HFFc6 (cell line): ENCODE measurements around the gene SLC26A3. TPM values are rescaled to one million over a fixed set of nuclear protein-coding genes. Genes with fewer than 3 reads are reported as not detected.

Source experiments
- DNase-seq: peaks from one replicate; pipeline ENCODE4 v3.0.0-alpha.2; 2018
- H3K27ac Mint-ChIP-seq: 2 replicates; pipeline ENCODE4 v1.8.0; 2020; ENCODE audit warnings: mild to moderate bottlenecking, mixed read lengths
- H3K27me3 Mint-ChIP-seq: 2 replicates; pipeline ENCODE4 v1.8.0; 2021; ENCODE audit warnings: mild to moderate bottlenecking, moderate library complexity, mixed read lengths; ENCODE audit not compliant: insufficient read depth
- H3K36me3 Mint-ChIP-seq: 2 replicates; pipeline ENCODE4 v1.8.0; 2021; ENCODE audit warnings: low read depth, mixed read lengths
- H3K4me1 Mint-ChIP-seq: 2 replicates; pipeline ENCODE4 v1.8.0; 2020; ENCODE audit warnings: low read depth, mixed read lengths
- H3K4me3 Mint-ChIP-seq: 2 replicates; pipeline ENCODE4 v1.8.0; 2020; ENCODE audit warnings: mild to moderate bottlenecking, moderate library complexity, mixed read lengths
- H3K9me3 Mint-ChIP-seq: 2 replicates; pipeline ENCODE4 v1.8.0; 2020; ENCODE audit warnings: mild to moderate bottlenecking, mixed read lengths
- total RNA-seq, 6 experiments: library from RNA; stranded (reverse); fragmentation: NEBNext Ultra II Directional; extraction: Animal tissue kit (Norgen Biotek cat#: 25700); gene quantifications; 2 replicates in 1 of 6; 3 replicates in 5 of 6; pipeline ENCODE4 v1.2.3, GENCODE V29; 2021
- TF ChIP-seq, protein P1 (sequence below): fragments of 200-600 bp; sonication (generic); IDR thresholded peaks from 2 replicates; pipeline ENCODE4 v1.5.0; 2021; ENCODE audit warnings: antibody characterized with exemption, mild to moderate bottlenecking

Gene SLC26A3
- total RNA-seq, 6 experiments from 2014 or later: not detected

DNA sequence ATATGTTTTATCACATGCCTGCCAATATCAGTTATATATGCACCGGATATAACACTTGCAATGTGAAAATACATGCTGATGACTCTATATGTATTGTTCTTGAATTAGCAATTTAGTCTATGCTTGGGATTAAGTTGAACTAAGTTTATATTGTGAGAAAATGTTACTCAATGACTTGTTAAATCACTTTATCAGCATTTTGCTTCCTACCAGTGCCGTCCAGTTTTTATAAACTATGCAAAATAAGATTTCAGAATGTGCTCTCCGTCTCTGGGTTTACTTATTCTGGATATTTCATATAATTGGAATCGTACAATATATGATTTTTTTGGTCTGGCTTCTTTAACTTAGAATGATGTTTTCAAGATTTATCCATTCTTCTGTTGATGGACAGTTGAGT lies 25.5 kb upstream of the SLC26A3 start:
- no peak for DNase-seq
- H3K36me3 Mint-ChIP-seq: no peaks in the 10 kb centered on the region
- H3K27ac Mint-ChIP-seq: no peak overlapping the region
- H3K27me3 Mint-ChIP-seq: peaks cover 15% of the 10 kb centered on the region
- no peaks in the 10 kb centered on the region for H3K9me3 Mint-ChIP-seq
- no peaks in the 10 kb centered on the region for H3K4me1 Mint-ChIP-seq
- TF ChIP-seq, protein P1, sequence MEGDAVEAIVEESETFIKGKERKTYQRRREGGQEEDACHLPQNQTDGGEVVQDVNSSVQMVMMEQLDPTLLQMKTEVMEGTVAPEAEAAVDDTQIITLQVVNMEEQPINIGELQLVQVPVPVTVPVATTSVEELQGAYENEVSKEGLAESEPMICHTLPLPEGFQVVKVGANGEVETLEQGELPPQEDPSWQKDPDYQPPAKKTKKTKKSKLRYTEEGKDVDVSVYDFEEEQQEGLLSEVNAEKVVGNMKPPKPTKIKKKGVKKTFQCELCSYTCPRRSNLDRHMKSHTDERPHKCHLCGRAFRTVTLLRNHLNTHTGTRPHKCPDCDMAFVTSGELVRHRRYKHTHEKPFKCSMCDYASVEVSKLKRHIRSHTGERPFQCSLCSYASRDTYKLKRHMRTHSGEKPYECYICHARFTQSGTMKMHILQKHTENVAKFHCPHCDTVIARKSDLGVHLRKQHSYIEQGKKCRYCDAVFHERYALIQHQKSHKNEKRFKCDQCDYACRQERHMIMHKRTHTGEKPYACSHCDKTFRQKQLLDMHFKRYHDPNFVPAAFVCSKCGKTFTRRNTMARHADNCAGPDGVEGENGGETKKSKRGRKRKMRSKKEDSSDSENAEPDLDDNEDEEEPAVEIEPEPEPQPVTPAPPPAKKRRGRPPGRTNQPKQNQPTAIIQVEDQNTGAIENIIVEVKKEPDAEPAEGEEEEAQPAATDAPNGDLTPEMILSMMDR: no peak
- no peak overlapping the region for H3K4me3 Mint-ChIP-seq

DNA sequence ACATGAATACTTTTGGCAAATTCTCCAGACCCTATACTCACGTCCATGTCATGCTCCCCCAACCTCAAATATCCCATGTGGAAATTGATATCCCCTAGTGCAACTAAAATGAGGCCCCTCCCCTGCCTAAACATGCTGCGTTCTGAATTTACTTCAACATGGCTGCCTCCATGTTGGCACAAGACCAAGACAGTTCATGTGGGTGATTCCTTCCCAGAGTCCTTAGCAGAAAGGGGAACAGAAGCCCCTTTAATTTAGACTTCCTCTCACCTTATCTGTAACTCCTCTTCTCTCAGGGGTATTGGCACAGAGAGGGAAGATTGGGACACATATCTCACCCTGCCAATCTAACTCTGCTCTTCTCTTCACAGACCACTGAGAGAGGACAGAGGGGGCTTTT lies 24.5 kb upstream of the SLC26A3 start:
- H3K27ac Mint-ChIP-seq: no peak overlapping the region
- H3K36me3 Mint-ChIP-seq: no peaks in the 10 kb centered on the region
- no peak overlapping the region for H3K4me3 Mint-ChIP-seq
- peaks cover 14% of the 10 kb centered on the region for H3K27me3 Mint-ChIP-seq
- H3K9me3 Mint-ChIP-seq: no peaks in the 10 kb centered on the region
- TF ChIP-seq, protein P1: no peak
- no peak for DNase-seq
- H3K4me1 Mint-ChIP-seq: no peaks in the 10 kb centered on the region

DNA sequence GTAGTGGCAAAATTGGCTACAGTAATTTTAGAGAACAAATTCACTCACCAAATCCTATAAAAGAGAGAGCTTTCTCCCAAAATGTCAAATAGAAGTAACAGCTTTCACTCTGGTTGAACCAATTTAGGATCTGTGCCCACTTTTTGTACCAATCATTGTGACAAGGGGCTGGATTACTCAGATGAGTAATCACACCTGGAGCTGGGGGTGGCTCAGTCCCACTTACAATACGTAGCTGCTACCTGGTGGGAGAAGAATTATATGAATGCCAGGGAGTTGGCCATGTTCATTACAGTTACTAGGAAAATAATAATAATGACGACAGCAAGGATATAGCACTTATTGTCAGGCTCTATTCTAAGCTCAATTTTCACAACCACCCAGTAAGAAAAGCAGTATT lies 23.4 kb upstream of the SLC26A3 start:
- Mint-ChIP-seq H3K4me3 (no peak overlapping the region), H3K36me3 (no peaks in the 10 kb centered on the region), H3K27ac (no peak overlapping the region), H3K4me1 (no peaks in the 10 kb centered on the region), H3K9me3 (no peaks in the 10 kb centered on the region), H3K27me3 (peaks cover 12% of the 10 kb centered on the region)
- no peak for DNase-seq
- TF ChIP-seq, protein P1: no peak

DNA sequence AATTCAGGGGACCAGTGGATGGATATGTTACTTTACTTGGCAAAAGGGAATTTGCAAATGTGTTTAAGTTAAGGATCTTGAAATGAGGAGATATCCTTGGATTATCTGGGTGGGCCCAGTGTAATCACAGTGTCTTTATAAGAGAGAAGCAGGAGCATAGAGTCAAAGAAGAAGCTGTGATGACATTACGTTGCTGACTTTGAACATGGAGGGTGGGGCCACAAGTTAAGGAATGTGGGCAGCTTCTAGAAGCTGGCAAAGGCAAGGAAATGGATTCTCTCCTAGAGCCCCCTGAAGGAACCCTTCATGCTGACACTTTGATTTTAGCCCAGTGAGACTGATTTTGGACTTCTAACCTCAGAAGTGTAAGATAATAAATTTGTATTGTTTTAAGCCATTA lies 21.8 kb upstream of the SLC26A3 start:
- Mint-ChIP-seq H3K9me3 (no peaks in the 10 kb centered on the region), H3K27me3 (peaks cover 6% of the 10 kb centered on the region), H3K27ac (no peak overlapping the region), H3K4me1 (no peaks in the 10 kb centered on the region), H3K36me3 (no peaks in the 10 kb centered on the region), H3K4me3 (no peak overlapping the region)
- DNase-seq: no peak
- TF ChIP-seq, protein P1: no peak

DNA sequence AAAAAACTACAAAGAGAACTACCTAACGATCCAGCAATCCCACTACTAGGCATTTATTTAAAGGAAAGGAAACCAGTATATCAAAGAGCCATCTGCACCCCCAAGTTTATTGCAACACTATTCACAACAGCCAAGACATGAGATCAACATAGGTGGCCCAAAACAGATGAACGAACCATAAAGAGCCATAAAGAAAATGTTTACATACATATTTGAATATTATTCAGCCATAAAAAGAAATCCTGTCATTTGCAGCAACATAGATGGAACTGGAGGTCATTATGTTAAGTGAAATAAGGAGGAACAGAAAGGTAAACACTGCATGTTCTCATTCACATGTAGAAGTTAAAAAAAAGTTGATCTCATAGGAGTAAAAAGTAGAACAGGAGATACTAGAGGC lies 15.6 kb upstream of the SLC26A3 start:
- H3K4me1 Mint-ChIP-seq: peaks cover 6% of the 10 kb centered on the region
- H3K27ac Mint-ChIP-seq: no peak overlapping the region
- no peak overlapping the region for H3K4me3 Mint-ChIP-seq
- TF ChIP-seq, protein P1: no peak
- no peaks in the 10 kb centered on the region for H3K9me3 Mint-ChIP-seq
- DNase-seq: no peak
- no peaks in the 10 kb centered on the region for H3K36me3 Mint-ChIP-seq
- peaks cover 3% of the 10 kb centered on the region for H3K27me3 Mint-ChIP-seq

DNA sequence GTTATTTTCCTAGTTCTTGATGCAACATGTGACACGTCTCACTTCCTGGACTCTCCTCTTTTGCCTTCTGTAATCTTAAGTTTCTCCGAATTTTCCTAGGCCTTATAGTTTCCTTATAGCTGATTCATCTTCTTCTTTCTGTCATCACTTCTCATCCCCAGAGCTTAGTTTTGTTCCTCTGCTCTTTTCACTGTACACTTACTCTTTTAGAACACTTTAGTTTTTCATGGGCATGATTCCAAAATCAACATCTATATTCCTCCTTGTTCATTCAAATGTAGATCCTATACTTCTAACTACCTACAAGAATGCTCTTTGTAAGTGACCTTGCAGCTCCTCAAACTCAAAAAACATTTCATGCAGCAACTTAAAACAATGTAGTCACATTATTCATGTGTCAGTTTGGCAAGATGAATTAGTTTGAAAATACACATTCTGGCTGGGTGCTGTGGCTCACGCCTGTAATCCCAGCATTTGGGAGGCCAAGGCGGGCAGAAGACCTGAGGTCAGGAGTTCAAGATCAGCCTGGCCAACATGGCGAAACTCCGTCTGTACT lies 13.1 kb upstream of the SLC26A3 start:
- Mint-ChIP-seq H3K36me3 (no peaks in the 10 kb centered on the region), H3K4me3 (no peak overlapping the region), H3K27me3 (peaks cover 3% of the 10 kb centered on the region), H3K4me1 (peaks cover 6% of the 10 kb centered on the region), H3K27ac (no peak overlapping the region), H3K9me3 (no peaks in the 10 kb centered on the region)
- DNase-seq: no peak
- TF ChIP-seq, protein P1: no peak
